ENCODE data around the gene AP1AR. TPM values are rescaled to one million over a fixed set of nuclear protein-coding genes. Genes with fewer than 3 reads are reported as not detected.

Gene AP1AR, protein sequence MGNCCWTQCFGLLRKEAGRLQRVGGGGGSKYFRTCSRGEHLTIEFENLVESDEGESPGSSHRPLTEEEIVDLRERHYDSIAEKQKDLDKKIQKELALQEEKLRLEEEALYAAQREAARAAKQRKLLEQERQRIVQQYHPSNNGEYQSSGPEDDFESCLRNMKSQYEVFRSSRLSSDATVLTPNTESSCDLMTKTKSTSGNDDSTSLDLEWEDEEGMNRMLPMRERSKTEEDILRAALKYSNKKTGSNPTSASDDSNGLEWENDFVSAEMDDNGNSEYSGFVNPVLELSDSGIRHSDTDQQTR
- total RNA-seq (2022; extraction: Qiagen RNA extraction) = 7.9 to 11.6 TPM (median 9.9 TPM) in 5 replicates

GRCh38 chr4:112231779-112232713 lies at the start of gene AP1AR:
AP1AR (plus strand) TSS chr4:112231787; CDS start chr4:112232092, 305 bp downstream.

GRCh38 chr4:112296949-112297880 lies 65.6 kb downstream of the AP1AR start, which contains the start of gene ALPK1:
ALPK1 (plus strand) TSS chr4:112297369.

Other genes with a start within 250 kb of the AP1AR start
- gene FAM241A, start 86.3 kb upstream of the AP1AR start, total RNA-seq (2022; extraction: Qiagen RNA extraction) = 0.68 to 0.99 TPM (median 0.76 TPM) in 5 replicates
- 3.1 to 5.1 TPM (median 4.0 TPM) in 5 replicates for gene TIFA, start 54.1 kb downstream of the AP1AR start, total RNA-seq (2022; extraction: Qiagen RNA extraction)
- gene ALPK1, start 65.6 kb downstream of the AP1AR start, total RNA-seq (2022; extraction: Qiagen RNA extraction) = 1.7 to 2.2 TPM (median 2.1 TPM) in 5 replicates